Kasumi-1 (cell line): Measurements from ENCODE around the gene GLCCI1.

Source experiments
- DNase-seq, 2 experiments: peaks; one replicate each; lab custom pipeline; 2025; lab: John Stamatoyannopoulos, UW

GLCCI1 gene

DNA sequence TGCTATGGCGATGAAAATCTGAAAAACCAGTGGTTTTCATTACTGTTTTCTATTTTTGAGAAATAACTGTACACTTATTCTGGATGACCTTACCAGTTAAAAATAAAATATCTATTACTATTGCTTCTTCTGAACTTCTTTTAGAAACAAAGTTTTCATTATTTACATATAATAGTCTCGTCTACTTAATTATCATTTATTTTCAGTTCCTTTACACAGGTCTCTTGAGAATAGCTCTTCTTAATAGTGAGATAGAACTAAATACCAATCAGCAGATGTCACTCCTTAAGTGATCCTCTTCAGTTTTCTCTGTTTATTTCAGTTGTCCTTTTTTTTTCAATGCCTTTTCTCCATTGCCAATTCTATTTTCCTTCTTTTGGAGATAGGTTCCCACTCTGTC, 4.3 kb upstream of the GLCCI1 start:
- no peak for DNase-seq

DNA sequence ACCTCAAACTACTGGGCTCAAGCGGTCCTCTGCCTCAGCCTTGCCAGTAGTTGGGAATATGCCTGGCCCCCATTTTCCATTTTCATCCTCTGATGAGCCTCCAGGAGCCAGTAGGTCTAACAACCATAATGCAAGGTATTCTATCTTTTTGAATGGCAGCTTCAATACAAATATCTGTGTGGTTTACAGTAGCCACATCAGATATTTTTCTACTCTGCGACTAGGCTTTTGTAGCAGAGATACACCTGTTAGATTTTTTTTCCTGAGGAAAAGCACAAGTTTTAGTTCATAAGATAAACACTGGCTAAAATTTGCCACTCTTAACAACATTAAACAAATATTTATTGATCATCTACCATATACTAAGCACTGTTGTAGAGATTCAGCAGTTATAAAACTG, 3.9 kb upstream of the GLCCI1 start:
- no peak for DNase-seq

DNA sequence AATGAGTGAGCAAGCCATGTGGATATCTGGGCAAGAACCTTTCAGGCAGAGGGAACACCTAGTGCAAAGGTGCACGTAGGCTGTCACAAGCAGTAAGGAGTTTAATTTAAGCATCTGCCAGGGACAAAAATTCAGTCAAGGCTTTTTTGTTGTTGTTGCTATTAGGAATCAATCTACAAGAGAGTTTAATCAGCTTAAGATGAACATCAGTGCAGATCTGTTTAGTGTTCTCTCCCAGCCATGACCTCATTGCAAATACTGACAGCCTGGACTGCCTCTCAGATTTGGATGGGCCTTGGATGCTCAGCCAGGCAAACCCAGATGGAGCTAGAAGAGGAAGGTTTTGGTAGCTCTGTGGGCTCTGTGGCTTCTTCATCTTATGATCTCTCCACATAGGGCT, 3.3 kb upstream of the GLCCI1 start:
- no peak for DNase-seq

DNA sequence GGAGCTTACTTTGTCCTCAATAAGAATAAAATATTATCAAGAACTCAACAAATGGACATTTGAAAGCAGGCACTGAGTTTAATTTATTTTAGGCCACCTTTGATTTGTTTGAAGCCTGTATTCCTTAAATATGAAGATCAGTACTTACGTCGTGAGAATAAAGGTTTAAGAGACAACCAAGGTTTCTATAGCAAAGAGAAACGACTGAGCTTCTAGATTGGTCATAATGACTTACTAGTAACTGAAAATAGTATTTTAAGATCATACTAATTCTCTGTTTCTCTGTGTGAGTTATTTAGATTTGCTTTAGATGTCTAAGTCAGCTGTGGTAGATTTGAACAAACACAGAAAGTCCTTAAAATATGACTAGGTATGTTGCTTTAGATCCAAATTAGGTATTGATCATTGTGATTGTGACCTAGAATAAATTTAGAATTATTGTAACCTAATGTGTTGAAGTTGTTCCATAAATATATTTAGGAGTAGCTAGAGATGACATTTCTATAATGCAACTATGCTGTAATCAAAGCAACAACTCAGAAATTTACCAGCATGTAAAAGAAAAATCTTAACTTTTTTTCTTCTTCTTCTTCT, 2.4 kb upstream of the GLCCI1 start:
- no peak for DNase-seq

DNA sequence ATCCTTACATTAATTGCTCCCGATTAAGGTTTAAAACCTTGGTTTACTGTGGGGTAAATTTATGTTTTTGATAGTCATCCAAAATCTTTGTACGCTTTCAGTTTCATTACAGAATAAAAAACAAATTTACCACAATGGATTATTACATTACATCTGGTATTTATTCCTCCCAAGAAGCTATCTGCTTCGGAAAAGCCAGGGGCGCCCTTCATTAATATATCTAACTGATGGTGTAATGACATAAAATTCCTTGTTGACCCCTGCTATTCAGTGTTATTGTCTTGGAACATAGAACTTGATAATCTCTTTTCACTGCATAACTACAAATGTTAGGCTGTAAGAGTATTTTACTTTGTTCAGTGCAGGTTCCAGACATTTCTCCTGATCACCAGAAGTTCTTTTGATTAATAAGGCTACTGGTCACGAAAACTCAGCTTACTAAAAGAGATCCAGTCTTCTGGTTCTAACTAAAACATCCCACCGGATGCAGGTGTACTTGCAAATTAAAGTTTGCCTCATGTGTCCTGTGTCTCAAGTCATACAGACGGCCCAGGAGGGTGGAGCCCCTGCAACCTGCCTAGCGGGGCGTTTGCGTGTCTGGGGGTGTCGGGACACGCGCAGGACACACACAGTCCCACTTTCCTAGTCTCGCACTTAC, 581 bp upstream of the GLCCI1 start:
- DNase-seq, result no peak

DNA sequence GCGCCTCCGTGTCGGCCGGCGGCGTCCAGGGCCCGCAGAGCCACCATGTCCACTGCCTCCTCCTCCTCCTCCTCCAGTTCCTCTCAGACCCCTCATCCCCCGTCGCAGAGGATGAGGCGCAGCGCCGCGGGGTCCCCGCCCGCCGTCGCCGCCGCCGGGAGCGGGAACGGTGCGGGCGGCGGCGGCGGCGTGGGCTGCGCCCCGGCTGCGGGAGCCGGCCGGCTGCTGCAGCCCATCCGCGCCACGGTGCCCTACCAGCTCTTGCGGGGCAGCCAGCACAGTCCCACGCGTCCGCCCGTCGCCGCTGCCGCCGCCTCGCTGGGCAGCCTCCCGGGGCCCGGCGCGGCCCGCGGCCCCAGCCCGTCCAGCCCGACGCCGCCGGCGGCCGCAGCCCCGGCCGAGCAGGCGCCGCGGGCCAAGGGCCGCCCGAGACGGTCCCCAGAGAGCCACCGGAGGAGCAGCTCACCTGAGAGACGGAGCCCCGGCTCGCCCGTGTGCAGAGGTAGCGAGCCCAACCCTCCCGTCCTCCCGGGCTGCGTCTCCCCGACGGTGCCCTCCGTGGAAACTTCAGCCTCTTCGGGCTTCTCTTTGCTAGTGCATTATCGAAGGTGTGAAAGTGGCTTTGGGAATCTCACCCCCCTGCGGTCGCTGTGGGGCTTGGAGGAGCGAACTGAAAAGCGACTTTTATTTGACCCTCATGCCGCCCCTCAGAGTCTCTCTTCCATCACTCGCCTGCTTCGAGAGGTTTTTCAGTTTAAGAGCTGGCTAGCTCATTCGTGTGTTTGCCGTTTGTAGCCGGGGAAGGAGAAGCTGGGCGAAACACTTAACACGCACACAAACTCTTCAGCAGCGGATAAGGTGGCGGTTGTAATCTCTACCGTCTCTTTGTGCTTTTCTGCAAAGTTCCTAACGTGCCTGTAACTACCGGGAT, 975 bp downstream of the GLCCI1 start:
- peak; percentile 33 for DNase-seq

DNA sequence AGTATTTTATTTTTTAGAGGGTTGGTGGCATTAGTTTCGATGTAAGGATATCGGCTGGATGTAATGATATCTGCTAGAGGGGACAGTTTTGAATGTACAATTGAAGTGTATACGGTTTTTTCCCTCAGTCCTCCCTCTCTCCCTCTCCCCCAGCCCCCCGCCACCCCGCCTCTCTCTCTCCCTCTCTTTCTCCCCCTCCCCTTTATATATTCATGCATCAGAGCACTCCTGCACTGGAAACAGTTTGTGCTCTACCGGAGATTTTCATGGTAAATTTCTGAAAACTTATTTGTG, 1.6 kb downstream of the GLCCI1 start:
- DNase-seq, result peak in 1 of 2 experiments; percentile 18

DNA sequence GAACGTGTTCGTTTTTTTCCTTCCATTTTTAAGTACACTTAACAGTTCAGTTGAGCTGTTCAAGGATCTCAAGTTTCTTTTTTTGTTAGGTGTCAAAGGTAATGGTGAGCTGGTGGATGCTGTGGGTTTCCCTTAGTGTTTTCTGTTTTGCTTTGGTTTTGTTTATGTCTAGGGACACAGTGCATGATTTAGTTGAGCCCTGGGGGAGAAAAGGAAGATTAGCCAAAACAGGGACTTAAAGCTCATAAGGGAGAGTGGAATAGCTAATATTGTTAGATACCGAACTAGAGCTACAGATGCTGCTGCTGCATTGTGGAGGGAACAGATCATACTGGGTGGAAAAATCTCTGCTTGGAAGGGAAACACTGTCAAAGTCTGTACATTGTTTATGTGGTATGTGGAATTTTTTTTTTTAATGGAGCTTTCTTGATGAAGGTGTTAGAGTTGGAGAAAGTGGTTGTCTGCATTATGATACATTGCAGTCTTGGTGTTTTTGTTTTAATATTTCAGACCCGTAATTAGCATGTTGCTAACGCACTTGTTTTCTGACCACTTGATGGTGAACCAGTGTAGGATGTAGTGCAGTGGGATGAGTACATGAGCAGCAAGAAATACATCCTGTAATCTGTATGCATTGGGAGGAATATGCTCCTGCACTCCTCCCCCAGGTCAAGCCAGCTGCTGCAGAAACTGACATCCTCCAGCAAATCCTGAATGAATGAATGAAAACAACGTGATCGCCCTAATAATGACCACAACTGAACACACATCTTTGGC, 2.1 kb downstream of the GLCCI1 start:
- no peak for DNase-seq

DNA sequence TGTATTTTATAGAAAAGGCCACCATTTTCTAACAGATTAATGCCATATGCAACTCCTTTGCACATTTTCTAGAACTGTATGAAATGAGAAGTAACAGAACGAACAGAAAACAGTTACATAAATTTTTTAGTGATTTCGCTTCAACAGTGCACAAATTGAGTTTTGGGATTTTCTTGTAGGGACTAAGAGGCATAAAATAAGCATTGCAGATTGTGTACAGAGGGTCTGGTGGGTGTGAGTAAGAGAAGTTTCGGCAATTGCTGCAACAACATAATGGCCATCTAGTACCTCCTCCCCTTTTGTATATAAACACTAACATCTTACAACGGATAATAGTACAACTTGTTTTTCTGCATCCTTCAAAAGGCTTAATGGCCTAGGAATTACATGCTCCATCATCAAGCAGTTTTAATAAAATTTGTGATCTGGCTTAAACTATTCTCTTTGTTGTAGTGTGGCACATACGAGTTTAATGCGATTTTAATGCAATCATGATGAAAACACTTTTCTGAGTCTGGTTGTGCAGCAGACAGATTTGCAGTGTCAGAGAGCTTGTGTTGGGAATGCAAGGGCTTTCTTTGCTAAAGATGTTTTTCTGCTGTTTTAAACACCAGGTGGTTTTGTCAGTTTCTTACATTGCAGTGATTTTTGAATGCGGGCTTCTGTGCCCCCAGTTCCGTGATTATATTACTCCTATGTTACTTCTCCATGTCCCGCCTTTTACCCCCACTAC, 2.9 kb downstream of the GLCCI1 start:
- DNase-seq, result no peak

DNA sequence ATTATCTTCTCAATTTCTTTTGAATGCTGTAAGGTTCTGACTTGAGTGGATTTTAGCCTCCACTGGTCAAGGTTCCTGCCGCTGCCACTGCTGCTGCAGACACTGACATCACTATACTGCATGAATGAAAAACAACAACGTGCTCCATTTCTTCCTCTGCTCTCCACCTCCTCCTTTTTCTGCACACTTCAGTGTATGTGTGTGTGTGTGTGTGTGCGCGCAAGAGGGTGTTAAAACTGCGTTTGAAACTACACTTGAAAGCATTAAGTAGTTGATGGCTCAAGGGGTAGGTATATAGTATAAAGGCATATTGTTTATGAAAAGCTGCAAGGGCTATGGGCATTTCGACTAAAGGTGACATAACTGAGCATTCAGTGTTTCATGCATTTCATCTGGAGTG, 3.5 kb downstream of the GLCCI1 start:
- no peak for DNase-seq

DNA sequence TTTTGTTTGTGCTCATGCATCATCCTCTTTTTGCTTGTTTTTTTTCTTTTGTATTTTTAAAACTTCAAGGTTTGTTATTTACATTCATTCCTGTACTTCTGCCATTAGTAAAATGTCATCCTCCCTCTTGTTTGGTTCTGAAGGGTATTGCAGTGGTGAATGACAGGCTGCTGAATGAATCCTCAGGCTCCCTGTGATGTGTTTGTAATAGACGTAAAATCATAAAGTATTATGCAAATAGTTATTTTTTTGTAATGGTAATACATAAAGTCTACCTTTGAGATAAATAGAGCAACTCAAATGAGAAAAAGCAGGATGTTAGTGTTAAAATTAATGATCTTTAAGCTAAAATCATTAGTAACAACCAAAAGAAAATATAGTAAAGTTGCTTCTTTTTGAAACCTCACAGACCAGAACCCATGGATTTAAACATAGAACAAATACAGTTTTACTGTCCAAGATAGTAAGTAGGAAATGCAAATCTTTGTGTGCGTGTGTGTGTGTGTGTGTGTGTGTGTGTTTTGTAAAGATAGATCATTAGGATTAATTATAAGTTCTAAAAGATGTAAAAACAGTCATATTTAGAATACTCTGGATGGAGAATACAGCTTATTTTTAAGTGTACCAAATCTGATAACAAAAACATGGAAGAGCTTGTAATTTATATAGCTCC, 4.5 kb downstream of the GLCCI1 start:
- no peak for DNase-seq

DNA sequence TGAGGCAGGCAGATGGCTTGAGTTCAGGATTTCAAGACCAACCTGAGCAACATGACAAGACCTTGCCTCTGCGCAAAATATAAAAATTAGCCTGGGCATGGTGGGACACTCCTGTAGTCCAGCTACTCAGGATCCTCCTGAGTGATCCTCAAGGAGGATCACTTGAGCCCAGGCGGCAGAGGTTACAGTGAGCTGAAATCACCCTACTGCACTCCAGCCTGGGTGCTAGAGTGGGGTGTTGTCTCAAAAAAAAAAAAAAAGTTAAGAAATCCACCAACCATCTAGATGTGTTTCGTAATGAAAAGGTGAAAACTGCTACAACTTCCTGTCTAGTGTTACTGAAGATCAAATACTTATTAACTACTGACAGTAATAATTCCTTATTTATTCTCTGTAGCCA, 8.1 kb downstream of the GLCCI1 start:
- no peak for DNase-seq

DNA sequence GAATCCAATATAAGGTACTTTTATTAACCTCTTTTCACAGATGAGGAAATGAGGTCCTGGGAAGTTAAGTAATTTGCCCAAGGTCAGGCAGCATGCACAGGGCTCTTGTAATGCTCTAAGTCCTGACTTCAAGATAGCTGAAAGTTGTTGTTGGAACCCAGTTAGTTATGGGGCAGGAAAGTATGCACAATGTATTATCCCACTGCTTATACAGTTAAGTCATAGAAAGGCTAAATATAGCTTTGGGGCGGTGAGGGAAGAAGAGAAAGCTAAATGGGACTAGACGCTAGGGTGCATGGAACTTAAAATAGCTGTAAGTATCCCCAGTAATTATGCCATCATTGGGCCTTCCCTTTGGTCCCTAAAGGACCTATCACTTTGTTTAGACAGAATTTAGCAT, 9.2 kb downstream of the GLCCI1 start:
- no peak for DNase-seq

DNA sequence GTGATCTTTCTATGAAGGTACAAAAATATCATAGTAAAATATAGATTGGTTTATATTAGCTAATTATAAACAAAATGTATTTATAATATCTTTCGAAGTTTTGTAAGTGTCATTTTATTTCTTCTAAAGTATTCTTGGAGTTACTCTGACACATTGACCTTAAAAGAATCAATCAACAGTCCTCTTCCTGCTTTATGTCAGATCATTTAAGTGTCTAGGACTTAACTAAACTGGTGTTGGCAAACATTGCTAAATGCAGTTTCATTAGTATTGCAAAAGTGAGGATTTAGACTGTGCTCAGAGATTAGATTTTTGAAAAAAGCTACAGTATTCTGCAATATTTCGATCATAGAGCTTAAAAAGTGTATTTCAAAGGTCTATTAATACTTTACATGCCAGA, 10.3 kb downstream of the GLCCI1 start:
- DNase-seq, result no peak

DNA sequence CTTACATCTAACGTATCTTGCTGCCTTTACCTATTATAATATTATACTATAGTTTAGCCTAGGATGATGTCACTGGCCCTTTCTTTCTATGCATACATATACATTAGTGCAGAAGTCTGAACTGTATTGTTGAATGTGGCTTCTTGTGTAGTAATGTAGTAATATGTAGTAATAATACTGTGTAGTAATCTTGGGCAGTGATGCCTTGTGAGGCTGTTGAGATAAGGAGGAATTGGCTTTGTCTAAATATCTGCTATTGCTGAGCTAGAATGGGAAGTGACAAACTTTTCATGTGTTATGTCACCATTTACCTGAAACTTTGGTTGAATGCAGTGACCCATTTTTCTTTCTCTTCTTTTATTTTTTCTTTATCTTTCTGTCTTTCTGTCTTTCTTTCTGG, 11.0 kb downstream of the GLCCI1 start:
- DNase-seq, result no peak

DNA sequence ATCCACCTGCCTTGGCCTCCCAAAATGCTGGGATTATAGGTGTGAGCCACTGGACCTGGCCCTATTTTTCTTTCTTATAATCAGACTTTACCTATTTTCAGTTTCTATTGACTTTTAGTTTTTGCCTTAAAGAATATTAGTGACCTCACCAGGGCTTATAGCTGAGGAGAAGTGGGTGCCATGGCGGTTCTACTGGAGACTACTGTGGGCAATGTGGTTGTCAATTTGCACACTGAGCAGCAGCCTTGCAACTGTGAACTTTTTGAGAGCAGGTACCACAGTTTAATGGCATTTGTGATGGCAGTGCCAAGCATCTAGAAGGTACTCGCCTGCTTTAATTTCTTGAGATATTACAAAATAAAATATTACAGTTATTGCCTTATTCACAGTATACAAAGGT, 11.5 kb downstream of the GLCCI1 start:
- no peak for DNase-seq

DNA sequence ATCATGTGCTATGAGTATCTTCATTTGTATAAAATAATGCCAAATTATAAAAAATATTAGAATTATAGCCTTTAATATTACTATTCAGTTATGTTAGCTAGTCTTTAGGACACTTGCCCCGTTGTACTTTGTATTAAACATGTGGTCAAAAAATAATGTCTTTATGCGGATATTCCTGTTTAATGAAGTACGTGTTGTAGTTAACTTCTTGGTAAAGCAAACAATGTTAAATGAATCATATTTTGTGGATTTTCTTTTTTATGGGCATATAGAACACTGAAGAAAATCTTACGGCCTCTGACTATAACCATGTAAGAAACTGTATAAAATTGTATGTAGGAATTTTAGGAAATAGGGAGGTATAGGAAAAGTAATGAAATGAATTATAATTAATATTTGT, 14.3 kb downstream of the GLCCI1 start:
- no peak for DNase-seq

DNA sequence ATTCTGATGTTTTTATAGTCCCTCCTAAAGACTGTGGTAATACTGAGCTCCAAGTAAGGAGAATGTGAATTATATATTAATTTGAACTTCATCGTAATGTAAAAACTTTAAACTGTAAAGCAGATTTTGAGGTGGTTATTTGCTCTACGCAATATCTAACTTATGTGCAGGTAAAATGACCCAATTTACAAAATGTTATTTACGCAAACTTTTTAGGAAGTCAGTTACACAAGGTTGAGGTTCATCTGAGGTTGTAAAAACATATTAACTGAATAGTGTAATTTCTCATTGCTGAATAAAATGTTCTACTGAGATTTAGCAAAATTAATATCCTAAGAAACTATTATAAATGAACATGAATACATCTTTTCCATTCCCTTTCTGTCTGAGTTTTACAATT, 15.8 kb downstream of the GLCCI1 start:
- DNase-seq, result no peak

DNA sequence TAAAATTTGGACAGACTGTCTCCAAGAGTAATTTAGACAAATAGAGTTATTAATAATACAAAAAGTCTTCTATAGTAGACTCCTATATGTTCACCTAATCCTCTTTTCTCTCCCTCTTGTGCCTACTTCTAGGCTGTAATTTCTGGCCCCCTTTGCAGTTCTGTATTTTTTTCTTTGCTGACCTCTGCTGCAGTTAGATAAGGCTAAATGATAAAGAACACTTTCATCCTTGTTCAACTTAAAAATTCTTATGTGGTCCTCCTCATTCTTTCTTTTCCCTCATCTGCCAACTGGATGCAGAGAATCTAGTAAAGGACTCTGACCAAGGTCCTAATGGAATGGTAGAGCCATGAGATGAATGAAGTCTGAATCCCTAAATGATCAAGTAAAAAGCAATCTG, 20.1 kb downstream of the GLCCI1 start:
- DNase-seq, result no peak

DNA sequence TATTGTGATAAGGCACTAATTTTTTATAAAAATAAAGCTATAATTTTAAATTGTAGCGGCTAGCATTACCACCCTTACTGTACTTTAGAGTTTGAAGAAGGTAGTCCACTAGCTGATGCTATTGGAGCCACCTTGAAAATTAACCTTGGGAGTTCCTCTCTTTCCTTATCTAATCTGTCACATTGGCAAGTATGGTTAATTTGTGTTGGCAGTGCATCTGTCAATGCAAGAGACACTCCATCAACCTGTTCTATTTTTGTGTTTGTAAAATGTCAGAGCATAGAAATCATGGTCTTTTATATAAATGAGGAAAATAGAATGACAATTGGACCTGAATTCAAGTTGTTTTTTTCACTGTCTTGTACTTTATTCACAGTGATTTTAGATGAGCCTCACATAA, 20.5 kb downstream of the GLCCI1 start:
- DNase-seq, result no peak
